Small intestine (tissue), 7 donors: ENCODE data around the gene KIFC3. TPM values are rescaled to one million over a fixed set of nuclear protein-coding genes. Genes with fewer than 3 reads are reported as not detected.
"Not testable (repeated sequence)": the region's sequence is repeated elsewhere in the genome, so short reads cannot be mapped to it uniquely, and the experiment has no call there.

ENCODE experiments used
- DNase-seq, 2 donors: peaks; one replicate each; pipeline versions ENCODE4 v3.0.0 to v3.0.0-alpha.2; 2013
- FAIRE-seq: peaks from 2 replicates; lab custom pipeline; 2012; peaks lifted over from hg19 to GRCh38; lab: Jason Lieb, UNC
- H3K27ac ChIP-seq, 3 donors: one replicate each; pipeline ENCODE4 v1.5.1; 2013; ENCODE audit warnings: low read length in 2 of 3, mild to moderate bottlenecking in 2 of 3, control low read depth in 1 of 3, inconsistent platforms in 1 of 3, low read depth in 1 of 3, moderate library complexity in 1 of 3
- H3K27me3 ChIP-seq, 3 donors: one replicate each; pipeline ENCODE4 v1.6.1; 2013; ENCODE audit warnings: low read length in 3 of 3, inconsistent platforms in 1 of 3; ENCODE audit not compliant: control insufficient read depth in 3 of 3, insufficient read depth in 3 of 3
- H3K36me3 ChIP-seq, 3 donors: one replicate each; pipeline ENCODE4 v1.6.1; 2013; ENCODE audit warnings: low read length in 3 of 3, inconsistent platforms in 1 of 3, low read depth in 1 of 3, mild to moderate bottlenecking in 1 of 3, moderate library complexity in 1 of 3; ENCODE audit not compliant: control insufficient read depth in 3 of 3, insufficient read depth in 2 of 3
- H3K4me1 ChIP-seq, 3 donors: one replicate each; pipeline ENCODE4 v1.6.1; 2013; ENCODE audit warnings: low read length in 2 of 3, inconsistent platforms in 1 of 3, low read depth in 1 of 3, mild to moderate bottlenecking in 1 of 3, moderate library complexity in 1 of 3; ENCODE audit not compliant: control insufficient read depth in 3 of 3, insufficient read depth in 2 of 3
- H3K4me3 ChIP-seq, 3 donors: one replicate each; pipeline ENCODE4 v1.5.1; 2013; ENCODE audit warnings: low read length in 3 of 3, control low read depth in 1 of 3, inconsistent platforms in 1 of 3, low read depth in 1 of 3, mild to moderate bottlenecking in 1 of 3, moderate library complexity in 1 of 3
- H3K9me3 ChIP-seq, 2 donors: one replicate each; pipeline ENCODE4 v1.6.1; 2013; ENCODE audit warnings: low read depth in 1 of 2, low read length in 1 of 2; ENCODE audit not compliant: control insufficient read depth in 2 of 2, insufficient read depth in 1 of 2
- WGBS, 3 donors: extraction: QIAGEN DNeasy Blood & Tissue Kit; methylation state at CpG; one replicate each; pipeline ENCODE4 v1.1.7; 2013; 5-methylcytosine and 5-hydroxymethylcytosine counted together
- polyA plus RNA-seq, 4 donors: library from polyadenylated mRNA; stranded (reverse) in 3 of 4; unstranded in 1 of 4; fragments of 200-250 nt in 3 of 4; fragments of 120-200 nt in 1 of 4; gene quantifications; one replicate each; pipeline versions ENCODE4 v1.2.1 to v1.2.3, GENCODE V29; 2013
- donor health status: healthy with polysubstance abuse.
- donor health status: control.
- donor health status: control.
- donor health status: Bipolar disorder and iron deficiency.
- donor health status: healthy.

Gene KIFC3
- polyA plus RNA-seq, 4 donors, result 12.8 to 237 (median 131) TPM

DNA sequence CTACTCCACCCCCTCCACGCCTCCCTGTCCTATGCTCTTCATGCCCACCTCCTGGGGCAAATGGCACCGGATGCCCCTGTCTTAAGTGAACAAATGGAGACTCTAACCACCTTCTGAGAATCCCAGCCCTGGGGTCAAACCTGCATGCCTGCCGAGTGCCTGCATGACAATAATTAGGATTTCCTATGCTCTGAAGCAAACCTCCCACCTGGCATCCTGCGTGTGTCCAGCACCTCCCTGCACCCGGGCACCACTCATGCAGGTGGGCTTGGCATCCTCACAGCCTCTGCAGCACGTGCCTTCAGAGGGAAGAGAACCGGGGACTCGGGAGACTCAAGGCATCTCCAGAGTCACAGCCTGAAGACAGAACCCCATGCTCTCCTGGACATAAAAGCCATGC, 11.2 kb upstream of the KIFC3 start:
- Histone ChIP-seq H3K9me3 (no peaks in the 10 kb centered on the region), H3K36me3 (peaks cover 0 to 7% (median 0%) of the 10 kb centered on the region in 3 donors), H3K27ac (no peak overlapping the region), H3K4me3 (no peak overlapping the region), H3K27me3 (no peaks in the 10 kb centered on the region), H3K4me1 (peaks cover 15 to 68% (median 21%) of the 10 kb centered on the region in 3 donors)
- no peak for DNase-seq
- WGBS, 3 donors, result 83 to 92% (median 88%) methylated on average over 8 of the region's 8 CpGs
- no peak for FAIRE-seq

DNA sequence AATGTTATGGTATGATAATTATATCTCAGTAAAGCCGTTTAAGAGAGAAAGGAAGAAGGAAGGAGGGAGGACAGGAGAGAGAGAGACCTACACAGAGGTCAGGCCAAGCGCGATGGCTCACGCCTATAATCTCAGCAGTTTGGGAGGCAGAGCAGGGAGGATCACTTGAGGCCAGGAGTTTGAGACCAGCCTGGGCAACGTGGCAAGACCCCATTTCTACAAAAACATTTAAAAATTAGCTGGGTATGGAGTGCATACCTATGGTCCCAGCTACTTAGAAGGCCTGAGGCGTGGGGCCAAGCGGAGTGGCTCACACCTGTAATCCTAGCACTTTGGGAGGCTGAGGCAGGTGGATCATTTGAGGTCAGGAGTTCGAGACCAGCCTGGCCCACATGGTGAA, 9.0 kb upstream of the KIFC3 start:
- FAIRE-seq, result not testable (repeated sequence)
- WGBS, 3 donors, result 87 to 89% (median 89%) methylated on average over 8 of the region's 8 CpGs
- peak overlapping the region in 1 of 3 donors; percentile 61 for H3K27ac ChIP-seq

DNA sequence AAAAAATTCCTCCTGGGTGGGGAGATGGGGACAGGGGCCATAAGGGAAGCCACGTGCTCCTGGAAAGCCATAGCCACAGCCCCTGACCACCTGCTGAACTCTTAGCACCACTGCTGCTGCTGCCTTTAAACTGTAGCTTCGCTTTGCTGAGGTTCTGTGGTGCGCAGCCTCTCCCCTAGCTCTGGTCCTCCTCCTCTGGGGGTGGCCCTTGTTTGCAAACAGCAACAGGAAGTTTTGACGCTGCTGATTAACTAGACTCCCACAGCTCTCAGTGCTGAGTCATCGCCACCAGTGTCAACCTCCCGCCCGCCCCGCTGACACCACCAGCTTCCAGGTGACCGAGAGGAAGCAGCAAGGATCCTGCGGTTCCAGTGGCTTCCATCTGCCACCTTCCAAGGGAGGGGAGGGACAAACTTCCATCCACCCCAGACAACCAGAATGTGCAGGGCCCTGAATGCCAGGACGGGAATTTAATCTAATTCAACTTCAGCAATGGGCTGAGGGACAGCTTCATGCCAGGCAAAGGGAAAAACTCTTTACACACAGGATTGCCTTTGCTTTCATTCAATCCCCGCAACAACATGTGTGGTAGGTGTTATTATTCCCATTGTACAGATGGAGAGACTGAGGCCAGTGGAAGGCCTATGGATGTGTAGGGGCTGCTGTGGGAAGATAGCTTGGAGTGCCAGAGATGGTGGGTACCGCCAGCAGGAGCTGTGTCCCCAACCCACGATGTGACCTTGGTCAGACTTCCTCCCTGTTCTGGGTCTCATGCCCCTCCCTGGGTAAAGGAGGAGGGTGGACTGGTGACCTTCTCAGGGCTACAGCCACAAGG, 8.1 kb upstream of the KIFC3 start:
- FAIRE-seq, result no peak
- no peaks in the 10 kb centered on the region for H3K27me3 ChIP-seq
- H3K4me3 ChIP-seq, result no peak overlapping the region
- peak; percentile 93 to 97 for DNase-seq
- H3K27ac ChIP-seq, result peak overlapping the region; percentile 61 to 83 (median 72)
- H3K9me3 ChIP-seq, result no peaks in the 10 kb centered on the region
- H3K4me1 ChIP-seq, result peaks cover 11 to 49% (median 16%) of the 10 kb centered on the region in 3 donors
- 14 to 29% (median 15%) methylated on average over 14 of the region's 14 CpGs for WGBS, 3 donors
- peaks cover 0 to 5% (median 0%) of the 10 kb centered on the region in 3 donors for H3K36me3 ChIP-seq

More for the DNA sequence above, 9.0 kb upstream of the KIFC3 start:
- peaks cover 15 to 57% (median 16%) of the 10 kb centered on the region in 3 donors for H3K4me1 ChIP-seq
- not testable (repeated sequence) for DNase-seq, H3K27me3 ChIP-seq, H3K9me3 ChIP-seq, H3K4me3 ChIP-seq, H3K36me3 ChIP-seq

DNA sequence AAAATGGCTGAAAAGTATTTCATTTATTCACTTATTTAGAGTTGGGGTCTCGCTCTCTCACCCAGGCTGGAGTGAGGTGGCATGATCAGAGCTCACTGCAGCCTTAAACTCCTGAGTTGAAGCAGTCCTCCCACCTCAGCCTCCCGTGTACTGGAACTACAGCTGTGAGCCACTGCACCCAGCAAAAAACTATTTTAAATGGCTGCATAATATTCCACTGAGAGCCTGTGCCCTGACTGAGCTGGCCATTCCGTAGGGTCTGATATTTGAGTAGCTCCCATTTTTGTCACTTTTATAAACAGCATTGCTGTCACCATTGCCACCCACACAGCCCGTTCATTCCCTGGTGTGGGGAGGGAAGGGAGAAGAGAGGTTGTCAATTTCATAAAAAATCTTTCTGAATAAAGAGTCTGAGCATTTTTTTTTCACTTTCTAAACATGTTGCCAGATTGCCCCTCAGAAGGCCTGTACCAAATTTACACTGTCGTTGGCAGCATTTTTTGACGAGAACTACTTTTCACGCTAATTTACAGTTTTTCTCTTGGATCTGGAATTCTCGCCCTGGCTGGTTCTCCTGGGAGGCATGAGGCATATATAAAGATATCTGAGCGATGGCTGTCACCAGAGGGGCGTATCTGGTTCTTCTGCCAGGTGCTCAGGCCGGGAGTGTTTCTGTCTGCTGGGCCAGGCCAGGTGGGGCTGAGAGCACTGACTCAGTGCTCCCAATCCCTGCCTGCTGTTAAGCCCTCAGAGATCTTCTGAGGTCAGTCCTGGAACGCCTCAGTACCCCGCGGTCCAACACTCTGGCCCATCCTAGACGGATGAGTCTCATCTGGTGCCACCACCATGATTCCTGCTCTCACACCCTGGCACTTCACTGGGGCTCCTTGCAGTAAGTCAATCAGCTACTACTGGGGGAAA, 7.2 kb upstream of the KIFC3 start:
- H3K9me3 ChIP-seq, result no peaks in the 10 kb centered on the region
- H3K36me3 ChIP-seq, result peaks cover 0 to 5% (median 0%) of the 10 kb centered on the region in 3 donors
- H3K27me3 ChIP-seq, result no peaks in the 10 kb centered on the region
- WGBS, 3 donors, result 65 to 79% (median 68%) methylated on average over 15 of the region's 15 CpGs
- FAIRE-seq, result no peak
- no peak overlapping the region for H3K4me3 ChIP-seq
- DNase-seq, result no peak
- H3K4me1 ChIP-seq, result peaks cover 11 to 53% (median 16%) of the 10 kb centered on the region in 3 donors
- peak overlapping the region; percentile 61 to 83 (median 70) for H3K27ac ChIP-seq

DNA sequence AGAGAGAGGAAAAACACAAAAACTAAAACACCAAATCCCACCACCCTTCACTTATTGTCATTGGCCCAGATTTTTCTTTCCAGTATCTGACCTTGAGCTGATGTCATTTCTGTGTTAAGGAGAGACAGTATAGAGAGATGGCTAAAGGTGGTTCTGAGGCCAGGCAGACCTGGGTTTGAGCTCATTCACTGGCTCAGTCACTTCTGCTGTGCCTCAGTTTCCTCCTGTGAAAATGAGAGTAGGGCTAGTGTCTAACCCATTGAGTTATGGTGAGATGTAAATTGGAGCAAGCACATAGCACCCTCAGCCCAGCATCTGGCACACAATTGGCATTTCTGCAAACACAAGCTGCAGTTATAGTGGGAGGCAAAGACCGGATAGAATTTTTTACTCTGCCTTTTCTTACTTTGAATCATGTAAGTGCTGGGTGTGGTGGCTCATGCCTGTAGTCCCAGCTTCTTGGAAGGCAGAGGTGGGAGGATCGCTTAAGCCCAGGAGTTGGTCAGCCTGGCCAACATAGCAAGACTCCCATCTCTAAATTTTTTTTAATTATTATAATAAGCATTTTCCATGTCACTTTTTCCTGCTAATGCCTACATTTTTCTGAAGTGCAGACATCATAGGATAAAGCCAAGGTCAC, 6.4 kb upstream of the KIFC3 start:
- H3K27me3 ChIP-seq, result no peaks in the 10 kb centered on the region
- WGBS, 3 donors, result 56 to 73% (median 63%) methylated on average over 2 of the region's 2 CpGs

DNA sequence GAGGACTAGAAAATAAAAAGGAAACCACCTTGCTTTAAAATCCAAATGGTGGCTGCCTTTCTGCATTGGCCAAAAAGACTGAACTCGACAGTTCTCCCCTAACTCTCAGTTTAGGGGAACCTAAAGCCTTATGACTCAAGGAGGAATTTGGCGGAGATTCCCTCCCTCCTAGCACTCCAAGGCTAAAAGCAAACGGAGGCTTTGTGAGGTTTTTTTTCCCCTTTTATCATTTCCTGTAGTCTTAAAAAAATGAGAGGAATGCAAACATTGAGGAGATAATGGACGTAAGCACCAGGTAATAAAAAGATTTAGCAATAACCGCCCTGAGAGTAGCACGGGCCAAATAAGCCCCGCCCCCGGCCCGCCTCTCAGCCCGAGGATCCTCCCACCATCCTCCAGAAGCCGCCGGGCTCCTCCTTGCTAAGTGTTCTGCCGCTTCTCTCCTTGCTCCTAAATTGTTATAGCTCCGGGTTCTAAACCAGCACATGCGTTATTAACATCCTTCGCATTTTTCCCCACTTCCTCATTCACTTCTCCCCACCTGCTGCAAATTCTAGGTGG, 5.8 kb upstream of the KIFC3 start:
- Histone ChIP-seq H3K9me3 (no peaks in the 10 kb centered on the region), H3K4me1 (peaks cover 11 to 55% (median 17%) of the 10 kb centered on the region in 3 donors), H3K4me3 (no peak overlapping the region), H3K27me3 (no peaks in the 10 kb centered on the region), H3K36me3 (peaks cover 0 to 5% (median 0%) of the 10 kb centered on the region in 3 donors), H3K27ac (peak overlapping the region in 2 of 3 donors; percentile 40 to 56)
- DNase-seq (peak; percentile 91 to 93), FAIRE-seq (no peak)
- WGBS, 3 donors, result 2 to 4% (median 3%) methylated on average over 16 of the region's 16 CpGs

More for the DNA sequence above, 6.4 kb upstream of the KIFC3 start:
- Histone ChIP-seq H3K36me3 (peaks cover 0 to 5% (median 0%) of the 10 kb centered on the region in 3 donors), H3K4me1 (peaks cover 11 to 53% (median 16%) of the 10 kb centered on the region in 3 donors), H3K27ac (peak overlapping the region in 1 of 3 donors; percentile 14), H3K4me3 (no peak overlapping the region), H3K9me3 (no peaks in the 10 kb centered on the region)
- FAIRE-seq (no peak), DNase-seq (no peak)

DNA sequence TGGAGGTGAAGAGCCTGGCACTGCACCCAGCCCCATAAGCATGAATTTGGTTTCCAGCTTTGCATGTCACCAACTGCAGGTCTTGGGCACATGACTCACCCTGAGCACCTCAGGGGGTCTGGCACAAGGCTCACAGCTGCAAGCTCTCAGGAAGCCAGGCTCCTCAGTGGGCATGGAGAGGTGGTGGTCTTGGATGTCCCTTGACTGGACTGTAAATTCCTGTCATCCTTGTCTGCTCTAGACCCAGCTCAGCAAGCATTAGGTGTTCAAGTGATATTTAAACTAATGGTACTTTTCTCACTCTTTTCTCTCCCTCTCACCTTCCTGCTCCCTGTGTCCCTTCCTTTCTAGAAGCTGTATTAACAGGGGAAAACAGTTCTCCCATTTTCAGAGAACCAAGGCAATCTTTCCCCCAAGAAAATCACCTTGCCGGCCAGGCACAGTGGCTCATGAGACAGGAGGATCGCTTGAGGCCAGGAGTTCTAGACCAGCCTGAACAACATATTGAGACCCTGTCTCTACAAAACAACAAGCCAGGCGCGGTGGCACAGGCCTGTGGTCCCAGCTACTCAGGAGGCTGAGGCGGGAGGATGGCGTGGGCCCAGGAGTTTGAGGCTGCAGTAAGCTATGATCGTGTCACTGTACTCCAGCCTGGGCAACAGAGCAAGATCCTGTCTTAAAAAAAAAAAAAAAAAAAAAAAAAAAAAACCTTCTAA, 5.1 kb upstream of the KIFC3 start:
- DNase-seq (no peak), FAIRE-seq (no peak)
- peaks cover 11 to 54% (median 21%) of the 10 kb centered on the region in 3 donors for H3K4me1 ChIP-seq
- no peaks in the 10 kb centered on the region for H3K27me3 ChIP-seq
- 64 to 75% (median 66%) methylated on average over 7 of the region's 7 CpGs for WGBS, 3 donors
- H3K4me3 ChIP-seq, result no peak overlapping the region
- H3K36me3 ChIP-seq, result peaks cover 0 to 5% (median 0%) of the 10 kb centered on the region in 3 donors
- peak overlapping the region in 2 of 3 donors; percentile 40 to 56 for H3K27ac ChIP-seq
- H3K9me3 ChIP-seq, result no peaks in the 10 kb centered on the region
